SJCRH30 (cell line): Measurements from ENCODE around the gene RAB17. TPM values are rescaled to one million over a fixed set of nuclear protein-coding genes. Genes with fewer than 3 reads are reported as not detected.

Experiments
- DNase-seq, 2 experiments: peaks; one replicate each; pipeline ENCODE4 v3.0.0-alpha.2; 2015 to 2020
- H3K27ac ChIP-seq: fragments of 250-450 bp; sonication (Bioruptor Pico); 2 replicates; pipeline ENCODE4 v1.5.1; 2020; ENCODE audit warnings: mild to moderate bottlenecking, moderate library complexity
- H3K27me3 ChIP-seq: fragments of 250-450 bp; sonication (Bioruptor Pico); 2 replicates; pipeline ENCODE4 v1.5.1; 2020; ENCODE audit warnings: mild to moderate bottlenecking, moderate library complexity
- H3K36me3 ChIP-seq: fragments of 250-450 bp; sonication (Bioruptor Pico); 2 replicates; pipeline ENCODE4 v1.5.1; 2020; ENCODE audit warnings: mild to moderate bottlenecking, moderate library complexity
- H3K4me1 ChIP-seq: fragments of 250-450 bp; sonication (Bioruptor Pico); 2 replicates; pipeline ENCODE4 v1.5.1; 2020; ENCODE audit warnings: mild to moderate bottlenecking, moderate library complexity
- H3K4me3 ChIP-seq: fragments of 250-450 bp; sonication (Bioruptor Pico); 2 replicates; pipeline ENCODE4 v1.5.1; 2020; ENCODE audit warnings: mild to moderate bottlenecking, moderate library complexity
- H3K9me3 ChIP-seq: fragments of 250-450 bp; sonication (Bioruptor Pico); replicated peaks from 2 replicates; pipeline ENCODE4 v1.5.1; 2020; ENCODE audit warnings: mild to moderate bottlenecking, moderate library complexity
- total RNA-seq: library from RNA; depleted of rRNA; stranded (reverse); fragments of >200 nt; shearing (Covaris generic); gene quantifications from 2 replicates; pipeline ENCODE4 v1.2.3, GENCODE V29; 2014; rRNA removed

RAB17 gene, protein sequence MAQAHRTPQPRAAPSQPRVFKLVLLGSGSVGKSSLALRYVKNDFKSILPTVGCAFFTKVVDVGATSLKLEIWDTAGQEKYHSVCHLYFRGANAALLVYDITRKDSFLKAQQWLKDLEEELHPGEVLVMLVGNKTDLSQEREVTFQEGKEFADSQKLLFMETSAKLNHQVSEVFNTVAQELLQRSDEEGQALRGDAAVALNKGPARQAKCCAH
- 3.4 and 3.6 TPM in 2 replicates for total RNA-seq

- Histone ChIP-seq H3K27me3 (no peaks in the 10 kb centered on the region), H3K4me3 (no peak within 1 kb of the TSS), H3K9me3 (no peaks in the 10 kb centered on the region), H3K27ac (no peak within 1 kb of the TSS), H3K4me1 (peaks cover 49% of the 10 kb centered on the region), H3K36me3 (no peaks in the 10 kb centered on the region)
- no peak for DNase-seq
Observed at GRCh38 chr2:237590272-237591140, at the start of gene RAB17. TSS of gene RAB17 (minus strand) at chr2:237590734. CDS start at chr2:237586154, 4,580 bp downstream.

- H3K36me3 ChIP-seq = peaks cover 75% of the 10 kb centered on the region
- peaks cover 8% of the 10 kb centered on the region for H3K9me3 ChIP-seq
- no peak for DNase-seq
- no peaks in the 10 kb centered on the region for H3K27me3 ChIP-seq
- H3K27ac ChIP-seq = no peak overlapping the region
- no peaks in the 10 kb centered on the region for H3K4me1 ChIP-seq
- H3K4me3 ChIP-seq = no peak overlapping the region
Observed at GRCh38 chr2:237639836-237640220, 49.3 kb upstream of the RAB17 start.

GRCh38 chr2:237639052-237639835 lies 48.7 kb upstream of the RAB17 start:
- H3K27ac ChIP-seq = no peak overlapping the region
- H3K36me3 ChIP-seq = peaks cover 74% of the 10 kb centered on the region
- no peaks in the 10 kb centered on the region for H3K27me3 ChIP-seq
- DNase-seq = no peak
- peaks cover 11% of the 10 kb centered on the region for H3K9me3 ChIP-seq
- H3K4me3 ChIP-seq = no peak overlapping the region
- no peaks in the 10 kb centered on the region for H3K4me1 ChIP-seq

DNA sequence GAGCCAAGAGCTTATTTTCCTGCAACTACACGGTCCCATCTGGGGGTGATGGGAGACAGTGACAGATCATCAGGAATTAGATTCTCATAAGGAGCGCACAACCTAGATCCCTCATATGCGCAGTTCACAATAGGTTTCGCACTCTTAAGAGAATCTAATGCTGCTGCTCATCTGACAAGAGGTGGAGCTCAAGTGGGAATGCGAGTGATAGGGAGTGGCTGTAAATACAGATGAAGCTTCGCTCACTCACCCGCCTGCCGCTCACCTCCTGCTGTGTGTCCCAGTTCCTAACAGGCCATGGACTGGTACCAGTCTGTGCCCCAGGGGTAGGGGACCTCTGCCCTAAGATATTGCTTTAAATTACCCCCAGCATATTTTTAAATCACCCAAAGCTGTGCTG lies 47.6 kb upstream of the RAB17 start:
- Histone ChIP-seq H3K27me3 (no peaks in the 10 kb centered on the region), H3K27ac (no peak overlapping the region), H3K9me3 (peaks cover 11% of the 10 kb centered on the region), H3K4me3 (no peak overlapping the region), H3K4me1 (peaks cover 3% of the 10 kb centered on the region; the same call in 1 of the 2 replicates), H3K36me3 (peaks cover 74% of the 10 kb centered on the region)
- no peak for DNase-seq

- Histone ChIP-seq H3K27ac (no peak overlapping the region), H3K36me3 (peaks cover 74% of the 10 kb centered on the region), H3K9me3 (peaks cover 11% of the 10 kb centered on the region), H3K4me1 (peaks cover 4% of the 10 kb centered on the region; the same call in 1 of the 2 replicates), H3K27me3 (no peaks in the 10 kb centered on the region), H3K4me3 (no peak overlapping the region)
- no peak for DNase-seq
Observed at GRCh38 chr2:237637429-237638135, 47.0 kb upstream of the RAB17 start.

GRCh38 chr2:237636578-237636977 lies 46.0 kb upstream of the RAB17 start:
- Histone ChIP-seq H3K36me3 (peaks cover 68% of the 10 kb centered on the region), H3K27me3 (no peaks in the 10 kb centered on the region), H3K27ac (no peak overlapping the region), H3K4me1 (peaks cover 4% of the 10 kb centered on the region), H3K4me3 (no peak overlapping the region), H3K9me3 (peaks cover 8% of the 10 kb centered on the region)
- DNase-seq = no peak

DNA sequence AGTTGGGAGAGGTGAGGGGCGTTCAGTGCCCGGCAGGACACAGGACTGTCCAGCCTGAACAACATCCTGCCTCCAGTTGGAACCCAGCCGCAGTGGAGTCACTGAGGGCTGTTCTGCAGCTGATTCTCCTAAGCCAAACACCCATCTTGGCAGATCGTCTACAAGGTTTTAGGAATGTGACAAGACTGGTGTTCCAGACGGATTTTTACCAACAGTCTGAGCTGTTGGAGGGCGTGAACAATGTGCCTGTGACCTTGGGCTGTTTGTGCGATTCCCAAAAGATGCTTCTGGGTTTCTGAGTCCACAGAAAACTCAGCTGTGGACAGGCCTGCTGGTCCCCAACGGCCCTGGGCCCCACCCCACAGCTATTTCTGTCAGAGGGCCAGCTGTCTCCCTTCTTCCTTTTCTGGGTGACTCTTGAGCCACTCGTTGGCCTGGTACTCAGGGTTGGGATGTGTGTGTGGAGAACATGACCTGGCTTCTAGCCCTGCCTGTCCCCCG lies 42.6 kb upstream of the RAB17 start:
- H3K4me3 ChIP-seq = no peak overlapping the region
- peaks cover 34% of the 10 kb centered on the region for H3K4me1 ChIP-seq
- no peak for DNase-seq
- H3K9me3 ChIP-seq = peaks cover 6% of the 10 kb centered on the region
- H3K27me3 ChIP-seq = no peaks in the 10 kb centered on the region
- no peak overlapping the region for H3K27ac ChIP-seq
- peaks cover 63% of the 10 kb centered on the region for H3K36me3 ChIP-seq

DNA sequence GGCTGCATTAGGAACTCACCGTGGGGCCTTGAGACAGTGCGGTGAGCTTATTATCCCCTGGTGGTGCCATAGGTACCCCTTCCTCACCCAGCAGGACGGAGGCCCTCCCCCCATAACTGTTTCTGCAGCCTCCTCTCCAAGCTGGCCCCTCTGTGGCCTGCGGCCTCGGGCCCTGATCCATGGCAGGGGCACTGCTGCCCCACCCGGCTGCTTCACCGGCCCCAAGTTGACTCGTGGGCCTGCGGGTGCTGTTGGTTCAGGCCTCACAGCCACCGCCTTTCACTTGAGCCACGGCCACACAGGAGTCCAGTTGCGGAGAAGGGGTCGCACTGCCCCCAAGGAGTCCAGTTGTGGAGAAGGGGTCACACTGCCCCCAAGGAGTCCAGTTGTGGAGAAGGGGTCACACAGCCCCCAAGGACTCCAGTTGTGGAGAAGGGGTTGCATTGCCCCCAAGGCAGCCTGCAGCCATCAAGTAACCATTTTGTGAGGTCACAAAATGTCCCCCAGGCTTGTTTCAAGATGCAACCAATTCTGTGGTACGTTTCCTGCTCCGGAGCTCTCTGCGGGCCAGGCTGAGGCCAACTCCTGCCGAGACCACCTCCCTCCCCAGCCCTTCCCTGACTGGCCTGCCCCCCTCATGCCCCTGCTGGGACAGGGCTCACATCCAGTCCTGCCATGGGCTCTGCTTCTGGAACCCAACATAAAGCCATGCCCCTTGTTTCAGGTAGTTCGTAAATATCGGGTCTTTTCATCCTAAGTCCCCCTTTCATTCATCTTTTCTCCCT lies 41.5 kb upstream of the RAB17 start:
- H3K27me3 ChIP-seq = no peaks in the 10 kb centered on the region
- H3K36me3 ChIP-seq = peaks cover 54% of the 10 kb centered on the region
- no peak overlapping the region for H3K4me3 ChIP-seq
- peaks cover 34% of the 10 kb centered on the region for H3K4me1 ChIP-seq
- H3K9me3 ChIP-seq = peaks cover 6% of the 10 kb centered on the region
- no peak overlapping the region for H3K27ac ChIP-seq
- no peak for DNase-seq

GRCh38 chr2:237631007-237631785 lies 40.7 kb upstream of the RAB17 start:
- no peak for DNase-seq
- H3K4me1 ChIP-seq = peaks cover 42% of the 10 kb centered on the region

GRCh38 chr2:237630216-237631000 lies 39.9 kb upstream of the RAB17 start:
- Histone ChIP-seq H3K36me3 (peaks cover 44% of the 10 kb centered on the region), H3K27ac (peak overlapping the region; percentile 11), H3K9me3 (peaks cover 6% of the 10 kb centered on the region), H3K4me3 (no peak overlapping the region), H3K27me3 (no peaks in the 10 kb centered on the region), H3K4me1 (peaks cover 50% of the 10 kb centered on the region)
- DNase-seq = peak; percentile 77 to 80

More at GRCh38 chr2:237631007-237631785, 40.7 kb upstream of the RAB17 start:
- H3K27me3 ChIP-seq = no peaks in the 10 kb centered on the region
- H3K4me3 ChIP-seq = no peak overlapping the region
- peak overlapping the region; percentile 11 for H3K27ac ChIP-seq
- H3K9me3 ChIP-seq = peaks cover 6% of the 10 kb centered on the region
- H3K36me3 ChIP-seq = peaks cover 48% of the 10 kb centered on the region

DNA sequence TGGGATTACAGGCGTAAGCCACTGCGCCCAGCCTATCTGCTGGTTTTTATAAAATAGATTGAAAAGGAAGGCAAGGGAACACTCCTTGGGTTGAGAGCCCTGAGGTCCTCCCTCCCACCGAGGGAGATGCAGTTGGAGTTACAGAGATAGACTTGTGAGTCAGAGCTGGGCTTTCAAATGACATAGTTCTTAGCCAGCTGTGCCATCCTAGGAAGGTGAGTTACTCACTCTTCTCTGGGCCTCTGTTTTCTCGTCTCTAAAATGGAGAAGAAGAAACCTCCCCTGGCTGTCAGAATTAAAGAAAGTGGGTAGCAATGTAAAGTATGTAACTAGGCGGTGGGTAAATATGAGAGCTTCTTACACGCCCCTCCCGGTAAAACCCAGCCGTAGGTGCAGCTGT lies 39.2 kb upstream of the RAB17 start:
- Histone ChIP-seq H3K9me3 (peaks cover 3% of the 10 kb centered on the region), H3K4me3 (no peak overlapping the region), H3K4me1 (peaks cover 56% of the 10 kb centered on the region), H3K27me3 (no peaks in the 10 kb centered on the region), H3K36me3 (peaks cover 38% of the 10 kb centered on the region), H3K27ac (peak overlapping the region; percentile 11)
- peak; percentile 38 to 58 for DNase-seq

DNA sequence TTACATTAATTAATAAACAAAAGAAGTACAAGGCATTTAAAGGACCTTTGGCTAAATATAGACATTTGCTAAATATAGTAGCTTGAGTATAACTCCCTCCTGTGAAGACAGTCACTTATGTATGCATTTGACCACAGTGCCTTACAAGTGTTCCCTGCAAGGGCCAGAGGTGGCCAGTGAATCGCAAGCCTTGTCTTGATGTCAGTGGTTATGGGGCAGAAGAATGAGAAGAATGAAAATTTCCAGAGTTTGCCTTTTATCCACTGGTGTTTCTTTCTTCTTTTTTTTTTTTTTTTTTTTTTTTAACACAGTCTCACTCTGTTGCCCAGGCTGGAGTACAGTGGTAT lies 38.6 kb upstream of the RAB17 start:
- H3K9me3 ChIP-seq = no peaks in the 10 kb centered on the region
- H3K4me1 ChIP-seq = peaks cover 61% of the 10 kb centered on the region
- H3K36me3 ChIP-seq = peaks cover 34% of the 10 kb centered on the region
- H3K27me3 ChIP-seq = no peaks in the 10 kb centered on the region
- no peak overlapping the region for H3K27ac ChIP-seq
- peak overlapping the region; percentile 88 for H3K4me3 ChIP-seq
- DNase-seq = no peak
